ENCODE data around the gene TDRD12. TPM values are rescaled to one million over a fixed set of nuclear protein-coding genes. Genes with fewer than 3 reads are reported as not detected.
"Not testable (repeated sequence)": the region's sequence is repeated elsewhere in the genome, so short reads cannot be mapped to it uniquely, and the experiment has no call there.

Gene TDRD12
- total RNA-seq, 1 donor: 0.36 TPM

- no peaks in the 10 kb centered on the region for H3K9me3 ChIP-seq (ENCODE audit: low read depth, low read length)
- H3K36me3 ChIP-seq (ENCODE audit: insufficient read depth, low read length): no peaks in the 10 kb centered on the region
- TF ChIP-seq CTCF (IDR thresholded peaks at IDR 0.05; ENCODE audit: extremely low read depth, low read depth, low read length): no peak
- H3K4me2 ChIP-seq (ENCODE audit: insufficient read depth, low read length): no peak overlapping the region
- H3K4me3 ChIP-seq (ENCODE audit: insufficient read depth, low read length): no peak overlapping the region
- H4K20me1 ChIP-seq (ENCODE audit: insufficient read depth, low read length): no peaks in the 10 kb centered on the region
- H3K27ac ChIP-seq (ENCODE audit: low read depth, low read length): no peak overlapping the region
- no peak for DNase-seq (ENCODE audit: insufficient read length, low spot score, missing footprints)
- no peaks in the 10 kb centered on the region for H3K79me2 ChIP-seq (ENCODE audit: insufficient read depth, low read length)
- no peaks in the 10 kb centered on the region for H3K4me1 ChIP-seq (ENCODE audit: insufficient read depth, low read length)
- no peaks in the 10 kb centered on the region for H3K27me3 ChIP-seq (ENCODE audit: insufficient read depth, low read length)
- no peak overlapping the region for H2AFZ ChIP-seq (ENCODE audit: low read length)
Observed at GRCh38 chr19:32837531-32837930, 118.0 kb downstream of the TDRD12 start.

GRCh38 chr19:32842061-32842460 lies 122.5 kb downstream of the TDRD12 start:
- Histone ChIP-seq H3K27ac (ENCODE audit: low read depth, low read length) (no peak overlapping the region), H4K20me1 (ENCODE audit: insufficient read depth, low read length) (no peaks in the 10 kb centered on the region), H3K4me3 (ENCODE audit: insufficient read depth, low read length) (no peak overlapping the region), H3K79me2 (ENCODE audit: insufficient read depth, low read length) (no peaks in the 10 kb centered on the region), H3K36me3 (ENCODE audit: insufficient read depth, low read length) (no peaks in the 10 kb centered on the region), H3K4me1 (ENCODE audit: insufficient read depth, low read length) (no peaks in the 10 kb centered on the region), H3K4me2 (ENCODE audit: insufficient read depth, low read length) (no peak overlapping the region), H3K9me3 (ENCODE audit: low read depth, low read length) (no peaks in the 10 kb centered on the region), H3K27me3 (ENCODE audit: insufficient read depth, low read length) (no peaks in the 10 kb centered on the region), H2AFZ (ENCODE audit: low read length) (no peak overlapping the region)
- no peak for DNase-seq (ENCODE audit: insufficient read length, low spot score, missing footprints)
- TF ChIP-seq CTCF (IDR thresholded peaks at IDR 0.05; ENCODE audit: extremely low read depth, low read depth, low read length): no peak

- Histone ChIP-seq H3K4me1 (ENCODE audit: insufficient read depth, low read length) (no peaks in the 10 kb centered on the region), H3K27ac (ENCODE audit: low read depth, low read length) (no peak overlapping the region), H3K79me2 (ENCODE audit: insufficient read depth, low read length) (no peaks in the 10 kb centered on the region), H3K27me3 (ENCODE audit: insufficient read depth, low read length) (no peaks in the 10 kb centered on the region), H2AFZ (ENCODE audit: low read length) (no peak overlapping the region), H3K9me3 (ENCODE audit: low read depth, low read length) (no peaks in the 10 kb centered on the region), H4K20me1 (ENCODE audit: insufficient read depth, low read length) (no peaks in the 10 kb centered on the region), H3K4me2 (ENCODE audit: insufficient read depth, low read length) (no peak overlapping the region), H3K36me3 (ENCODE audit: insufficient read depth, low read length) (no peaks in the 10 kb centered on the region), H3K4me3 (ENCODE audit: insufficient read depth, low read length) (no peak overlapping the region)
- no peak for DNase-seq (ENCODE audit: insufficient read length, low spot score, missing footprints)
- TF ChIP-seq CTCF (IDR thresholded peaks at IDR 0.05; ENCODE audit: extremely low read depth, low read depth, low read length): no peak
Observed at GRCh38 chr19:32843716-32844245, 124.2 kb downstream of the TDRD12 start.

GRCh38 chr19:32848035-32848434 lies 128.5 kb downstream of the TDRD12 start:
- not testable (repeated sequence) for H3K27me3 ChIP-seq (ENCODE audit: insufficient read depth, low read length); H3K9me3 ChIP-seq (ENCODE audit: low read depth, low read length); H3K36me3 ChIP-seq (ENCODE audit: insufficient read depth, low read length); H2AFZ ChIP-seq (ENCODE audit: low read length); DNase-seq (ENCODE audit: insufficient read length, low spot score, missing footprints); H3K4me1 ChIP-seq (ENCODE audit: insufficient read depth, low read length); H3K27ac ChIP-seq (ENCODE audit: low read depth, low read length); H4K20me1 ChIP-seq (ENCODE audit: insufficient read depth, low read length); H3K4me2 ChIP-seq (ENCODE audit: insufficient read depth, low read length); H3K79me2 ChIP-seq (ENCODE audit: insufficient read depth, low read length); H3K4me3 ChIP-seq (ENCODE audit: insufficient read depth, low read length)

All from osteoblast (primary cell).